GM13976 (cell line): ENCODE data around the gene RSAD1.
A peak's percentile ranks its signal among the peaks of the same experiment; 100 is the strongest.

ENCODE experiments used
- DNase-seq: peaks from one replicate; pipeline ENCODE4 v3.0.0; 2012; ENCODE audit warnings: low spot score
- in situ Hi-C: fragments of 300-500 bp; cut with MboI; formaldehyde crosslinking; loops from one replicate; pipeline ENCODE4 v1.12.0; 2022; ENCODE audit warnings: low sequenced_read_pairs, mixed read lengths, inconsistent platforms; ENCODE audit not compliant: unreplicated experiment
- TF ChIP-seq, protein P1 (sequence below): IDR thresholded peaks from 2 replicates; pipeline ENCODE4 v1.5.1; 2012; ENCODE audit warnings: borderline replicate concordance, mild to moderate bottlenecking; ENCODE audit not compliant: insufficient read depth; ENCODE audit errors: extremely low read depth, missing control alignments, control extremely low read depth

Gene RSAD1

GRCh38 chr17:50464121-50464520, 14.5 kb upstream of the RSAD1 start:
- DNase-seq, result no peak
- in situ Hi-C loops, result no loop called here
- TF ChIP-seq, protein P1, sequence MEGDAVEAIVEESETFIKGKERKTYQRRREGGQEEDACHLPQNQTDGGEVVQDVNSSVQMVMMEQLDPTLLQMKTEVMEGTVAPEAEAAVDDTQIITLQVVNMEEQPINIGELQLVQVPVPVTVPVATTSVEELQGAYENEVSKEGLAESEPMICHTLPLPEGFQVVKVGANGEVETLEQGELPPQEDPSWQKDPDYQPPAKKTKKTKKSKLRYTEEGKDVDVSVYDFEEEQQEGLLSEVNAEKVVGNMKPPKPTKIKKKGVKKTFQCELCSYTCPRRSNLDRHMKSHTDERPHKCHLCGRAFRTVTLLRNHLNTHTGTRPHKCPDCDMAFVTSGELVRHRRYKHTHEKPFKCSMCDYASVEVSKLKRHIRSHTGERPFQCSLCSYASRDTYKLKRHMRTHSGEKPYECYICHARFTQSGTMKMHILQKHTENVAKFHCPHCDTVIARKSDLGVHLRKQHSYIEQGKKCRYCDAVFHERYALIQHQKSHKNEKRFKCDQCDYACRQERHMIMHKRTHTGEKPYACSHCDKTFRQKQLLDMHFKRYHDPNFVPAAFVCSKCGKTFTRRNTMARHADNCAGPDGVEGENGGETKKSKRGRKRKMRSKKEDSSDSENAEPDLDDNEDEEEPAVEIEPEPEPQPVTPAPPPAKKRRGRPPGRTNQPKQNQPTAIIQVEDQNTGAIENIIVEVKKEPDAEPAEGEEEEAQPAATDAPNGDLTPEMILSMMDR, result no peak

- in situ Hi-C loops, result no loop called here
- DNase-seq, result peak; percentile 26
- TF ChIP-seq, protein P1, result no peak
Observed at GRCh38 chr17:50464736-50465135, 13.9 kb upstream of the RSAD1 start.

DNA sequence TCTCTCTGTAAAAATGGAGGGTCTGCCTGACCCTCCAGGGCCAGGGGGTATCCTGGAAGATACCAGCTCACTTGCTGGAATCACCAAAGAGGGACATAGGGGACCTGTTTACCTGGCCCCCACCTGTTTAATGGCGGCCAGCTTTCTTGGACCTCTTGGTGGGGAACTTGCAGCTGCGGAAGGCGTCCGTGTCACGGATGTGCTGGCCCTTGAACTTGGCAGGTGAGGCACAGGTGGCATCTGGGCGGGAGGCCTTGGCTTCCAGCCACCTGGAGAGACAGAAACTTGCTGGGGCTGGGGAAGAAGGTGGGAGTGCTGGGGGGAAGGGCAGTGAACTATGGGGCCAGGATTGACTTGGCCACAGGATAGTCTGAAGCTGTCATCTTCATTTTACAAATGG, 13.5 kb upstream of the RSAD1 start:
- TF ChIP-seq, protein P1, result no peak
- in situ Hi-C loops, result no loop called here
- peak; percentile 18 for DNase-seq

DNA sequence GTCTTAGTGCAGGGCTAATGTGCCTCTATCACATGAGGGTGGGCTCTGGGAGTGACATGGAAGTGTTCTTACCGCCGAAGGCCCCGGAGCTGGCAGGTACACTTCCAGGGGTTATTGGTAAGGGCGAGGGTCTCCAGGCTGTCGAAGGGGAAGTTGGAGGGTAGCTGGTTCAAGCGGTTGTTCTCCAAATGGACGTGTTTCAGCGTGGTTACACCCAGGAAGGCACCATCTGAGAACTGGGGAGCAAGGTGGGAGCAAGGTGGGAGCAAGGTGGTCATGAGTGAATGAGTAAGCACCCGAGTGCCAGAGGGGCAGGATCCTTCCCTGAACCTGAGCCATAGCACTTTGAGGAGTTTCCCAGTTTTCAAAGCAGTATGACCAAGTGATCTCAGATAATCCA, 13.0 kb upstream of the RSAD1 start:
- DNase-seq, result peak; percentile 21
- in situ Hi-C loops, result no loop called here
- TF ChIP-seq, protein P1, result no peak

- TF ChIP-seq, protein P1, result no peak
- peak; percentile 28 for DNase-seq
- in situ Hi-C loops, result no loop called here
Observed at GRCh38 chr17:50466371-50467113, 12.1 kb upstream of the RSAD1 start.

DNA sequence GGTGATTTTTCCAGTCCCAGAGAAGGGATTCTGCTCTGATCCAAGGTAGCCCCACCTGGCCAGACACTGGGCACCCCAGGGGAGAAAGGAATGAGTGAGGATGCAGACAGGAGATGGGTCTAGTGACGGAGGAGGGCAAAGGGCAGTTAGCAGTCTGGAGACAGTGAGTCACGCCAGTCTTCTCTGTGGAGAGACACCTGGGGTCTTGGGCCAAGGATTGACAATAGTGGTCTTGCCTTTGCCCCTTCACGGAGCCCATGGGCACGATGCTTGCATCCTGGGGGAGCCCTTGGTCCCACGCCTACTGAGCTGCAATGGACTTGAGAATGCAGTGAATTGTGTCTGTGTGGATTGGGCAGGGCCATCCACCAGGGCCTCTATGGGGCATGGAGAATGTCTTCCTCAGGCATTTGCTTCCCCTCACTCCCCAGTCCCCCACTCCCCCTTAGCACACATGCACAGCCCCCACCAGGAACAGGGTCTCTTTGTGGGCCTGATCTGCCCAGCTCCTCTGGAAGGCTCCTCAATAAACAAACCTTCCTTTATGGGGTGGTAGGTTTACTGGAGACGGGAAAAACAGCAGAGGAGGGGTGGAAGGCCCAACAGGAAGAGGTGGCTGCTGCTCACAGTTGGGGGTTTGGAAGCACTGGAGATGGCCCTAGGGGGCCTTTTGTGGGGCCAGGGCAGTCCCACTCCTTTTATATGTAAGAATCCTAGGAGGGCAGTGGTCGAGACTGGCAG, 11.4 kb upstream of the RSAD1 start:
- TF ChIP-seq, protein P1, result no peak
- in situ Hi-C loops, result no loop called here
- DNase-seq, result peak; percentile 38
